ENCODE data around the gene TLE7. TPM values are rescaled to one million over a fixed set of nuclear protein-coding genes. Genes with fewer than 3 reads are reported as not detected.

TLE7 gene
- total RNA-seq, 6 experiments from 2014 or later: not detected

- 52% methylated on average over 4 of the region's 5 CpGs for WGBS (ENCODE audit: insufficient coverage, low coverage, low lambda C conversion rate, missing lambda C conversion rate)
- TF ChIP-seq CTCF (IDR thresholded peaks at IDR 0.05): no peak
- TF ChIP-seq POLR2A (IDR thresholded peaks at IDR 0.05): no peak
- no peaks in the 10 kb centered on the region for H3K4me1 ChIP-seq
- ATAC-seq (no peak), DNase-seq (no peak)
- H3K27me3 ChIP-seq: no peaks in the 10 kb centered on the region
- H3K4me3 ChIP-seq: no peak overlapping the region
- H3K27ac ChIP-seq: no peak overlapping the region
- H3K36me3 ChIP-seq: no peaks in the 10 kb centered on the region
- no peaks in the 10 kb centered on the region for H3K9me3 ChIP-seq
- intact Hi-C loops (cut with DNase I): no loop called here
Observed at GRCh38 chr16:71406316-71406715, 35.5 kb downstream of the TLE7 start.

DNA sequence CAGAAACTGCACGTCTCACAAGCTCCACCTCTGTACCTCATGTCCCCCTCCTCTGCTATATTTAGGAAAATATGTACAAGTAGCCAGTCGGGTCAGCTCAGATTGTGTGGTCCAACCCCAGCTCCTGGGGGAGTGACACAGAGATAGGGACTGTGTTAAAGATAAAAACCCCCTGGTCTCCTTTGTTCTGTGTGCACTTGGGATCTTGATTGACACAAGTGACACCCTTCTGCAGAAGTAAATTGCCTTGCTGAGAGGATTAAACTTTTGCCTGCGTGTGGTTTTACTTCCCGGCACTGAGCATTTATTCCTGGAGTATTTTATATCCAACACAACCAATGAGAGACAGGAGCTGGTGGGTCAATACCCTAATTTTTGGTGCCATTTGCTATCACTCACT is 37.5 kb downstream of the TLE7 start:
- H3K36me3 ChIP-seq: no peaks in the 10 kb centered on the region
- no peak overlapping the region for H3K27ac ChIP-seq
- no peak overlapping the region for H3K4me3 ChIP-seq
- no peaks in the 10 kb centered on the region for H3K27me3 ChIP-seq
- DNase-seq (no peak), ATAC-seq (no peak)
- no peaks in the 10 kb centered on the region for H3K9me3 ChIP-seq
- TF ChIP-seq CTCF (IDR thresholded peaks at IDR 0.05) (no peak), POLR2A (IDR thresholded peaks at IDR 0.05) (no peak)
- no peaks in the 10 kb centered on the region for H3K4me1 ChIP-seq
- 56% methylated on average over 3 of the region's 4 CpGs for WGBS (ENCODE audit: insufficient coverage, low coverage, low lambda C conversion rate, missing lambda C conversion rate)
- intact Hi-C loops (cut with DNase I): no loop called here

GRCh38 chr16:71402674-71403073 is 39.2 kb downstream of the TLE7 start:
- Histone ChIP-seq H3K36me3 (no peaks in the 10 kb centered on the region), H3K27ac (no peak overlapping the region), H3K4me1 (no peaks in the 10 kb centered on the region), H3K27me3 (no peaks in the 10 kb centered on the region), H3K4me3 (no peak overlapping the region), H3K9me3 (no peaks in the 10 kb centered on the region)
- 68% methylated on average over 9 of the region's 11 CpGs for WGBS (ENCODE audit: insufficient coverage, low coverage, low lambda C conversion rate, missing lambda C conversion rate)
- intact Hi-C loops (cut with DNase I): no loop called here
- no peak for TF ChIP-seq CTCF (IDR thresholded peaks at IDR 0.05)
- TF ChIP-seq POLR2A (IDR thresholded peaks at IDR 0.05): no peak
- ATAC-seq: no peak
- DNase-seq: no peak

GRCh38 chr16:71402007-71402406 is 39.8 kb downstream of the TLE7 start:
- Histone ChIP-seq H3K36me3 (no peaks in the 10 kb centered on the region), H3K27me3 (no peaks in the 10 kb centered on the region), H3K27ac (no peak overlapping the region), H3K4me3 (no peak overlapping the region), H3K9me3 (no peaks in the 10 kb centered on the region), H3K4me1 (no peaks in the 10 kb centered on the region)
- no peak for TF ChIP-seq POLR2A (IDR thresholded peaks at IDR 0.05)
- no peak for TF ChIP-seq CTCF (IDR thresholded peaks at IDR 0.05)
- intact Hi-C loops (cut with DNase I): no loop called here
- ATAC-seq (no peak), DNase-seq (no peak)
- 40% methylated on average over 3 of the region's 6 CpGs for WGBS (ENCODE audit: insufficient coverage, low coverage, low lambda C conversion rate, missing lambda C conversion rate)

All from right lobe of liver (tissue), 6 donors.